CD4-positive, alpha-beta memory T cell (primary cell): ENCODE results near the gene SCAPER. TPM values are rescaled to one million over a fixed set of nuclear protein-coding genes. Genes with fewer than 3 reads are reported as not detected.

Experiments used
- CTCF ChIA-PET: fragments of 350-600 bp; sonication (Branson Sonifier 250); formaldehyde crosslinking; loops from one replicate; lab custom pipeline; 2021; ENCODE audit warnings: inconsistent platforms; ENCODE audit not compliant: partially characterized antibody; lab: Charles Lee
- POLR2A ChIA-PET: fragments of 350-600 bp; sonication (Branson Sonifier 250); formaldehyde crosslinking; loops from one replicate; lab custom pipeline; 2021; ENCODE audit not compliant: partially characterized antibody; lab: Charles Lee
- DNase-seq, 5 donors: peaks; one replicate each; pipeline versions ENCODE4 v3.0.0 to v3.0.0-alpha.2; 2020 to 2022; ENCODE audit warnings: mixed read lengths in 1 of 5
- H3K27ac ChIP-seq: one replicate; pipeline ENCODE4 v1.7.0; 2013; ENCODE audit warnings: low read depth, low read length
- H3K27me3 ChIP-seq: 2 replicates; pipeline ENCODE4 v1.7.0; 2013; ENCODE audit warnings: mild to moderate bottlenecking, low read length, moderate library complexity; ENCODE audit not compliant: insufficient read depth
- H3K36me3 ChIP-seq: 2 replicates; pipeline ENCODE4 v1.7.0; 2013; ENCODE audit warnings: mild to moderate bottlenecking, low read length, moderate library complexity; ENCODE audit not compliant: insufficient read depth
- H3K4me1 ChIP-seq: 2 replicates; pipeline ENCODE4 v1.7.0; 2013; ENCODE audit warnings: mild to moderate bottlenecking, low read length, moderate library complexity; ENCODE audit not compliant: insufficient read depth
- H3K4me3 ChIP-seq, 2 donors: one replicate each; pipeline ENCODE4 v1.7.0; 2013; ENCODE audit warnings: low read length in 2 of 2, mild to moderate bottlenecking in 1 of 2
- H3K9me3 ChIP-seq, 2 donors: one replicate each; pipeline ENCODE4 v1.7.0; 2013; ENCODE audit warnings: low read length in 2 of 2, control low read depth in 1 of 2; ENCODE audit not compliant: control insufficient read depth in 1 of 2
- H3K27ac Mint-ChIP-seq, 7 donors: one replicate each; pipeline ENCODE4 v1.8.0; 2020 to 2021; ENCODE audit warnings: mixed read lengths in 7 of 7, mild to moderate bottlenecking in 6 of 7, inconsistent platforms in 3 of 7, moderate library complexity in 3 of 7
- H3K27me3 Mint-ChIP-seq, 2 donors: one replicate each; pipeline ENCODE4 v1.8.0; 2020 to 2021; ENCODE audit warnings: mixed read lengths in 2 of 2
- H3K36me3 Mint-ChIP-seq, 2 donors: one replicate each; pipeline ENCODE4 v1.8.0; 2020 to 2021; ENCODE audit warnings: mixed read lengths in 2 of 2, inconsistent platforms in 1 of 2, mild to moderate bottlenecking in 1 of 2
- H3K4me1 Mint-ChIP-seq, 4 donors: one replicate each; pipeline ENCODE4 v1.8.0; 2020 to 2021; ENCODE audit warnings: mixed read lengths in 4 of 4, mild to moderate bottlenecking in 1 of 4
- H3K4me3 Mint-ChIP-seq, 8 donors: one replicate each; pipeline ENCODE4 v1.8.0; 2020 to 2021; ENCODE audit warnings: mixed read lengths in 8 of 8, mild to moderate bottlenecking in 7 of 8, moderate library complexity in 6 of 8, inconsistent platforms in 3 of 8
- H3K9me3 Mint-ChIP-seq, 8 donors: one replicate each; pipeline ENCODE4 v1.8.0; 2020 to 2021; ENCODE audit warnings: mixed read lengths in 8 of 8, mild to moderate bottlenecking in 5 of 8, inconsistent platforms in 3 of 8, moderate library complexity in 1 of 8
- intact Hi-C: fragments of 100-400 bp; cut with micrococcal nuclease; formaldehyde crosslinking; loops from one replicate; pipeline ENCODE4 v1.15.1; 2023
- polyA plus RNA-seq, 2 donors: library from polyadenylated mRNA; unstranded; fragments of 300-500 nt; fragmentation: Illumina TruSeq; gene quantifications; one replicate each; pipeline ENCODE4 v1.2.3, GENCODE V29; 2021
- total RNA-seq, 2 experiments: library from RNA; stranded (reverse); gene quantifications; one replicate each; pipeline ENCODE4 v1.2.3, GENCODE V29; 2021

Gene SCAPER
- total and polyA plus RNA-seq, 4 experiments from 2014 or later: 7.2 to 41.4 (median 34.3) TPM

- H3K4me1 Mint-ChIP-seq: peaks cover 18 to 33% (median 28%) of the 10 kb centered on the region in 4 donors
- Histone ChIP-seq H3K27me3 (no peaks in the 10 kb centered on the region), H3K27ac (peak overlapping the region; percentile 63), H3K4me3 (peak overlapping the region; percentile 28 to 67), H3K9me3 (no peaks in the 10 kb centered on the region), H3K36me3 (no peaks in the 10 kb centered on the region), H3K4me1 (peaks cover 26% of the 10 kb centered on the region)
- H3K4me3 Mint-ChIP-seq: peak overlapping the region; percentile 83 to 92 (median 90)
- POLR2A ChIA-PET: interaction anchor here (0.9 to 3.0 kb wide), 10 partner anchors 10 to 589 kb away, joined by 3 to 29 read pairs (median 8); partner anchors contain the start of genes HMG20A, PSTPIP1, SCAPER and TSPAN3
- H3K27me3 Mint-ChIP-seq: no peaks in the 10 kb centered on the region
- peaks cover 15 to 20% of the 10 kb centered on the region in 2 donors for H3K36me3 Mint-ChIP-seq
- CTCF ChIA-PET: interaction anchor here (1.0 kb wide), 1 partner anchor 63 kb away, joined by 3 read pairs; the partner anchor contains the start of gene PSTPIP1
- H3K9me3 Mint-ChIP-seq: no peaks in the 10 kb centered on the region
- intact Hi-C loops: loop anchor here (5.0 kb wide), 1 partner anchor 90 kb away; no protein-coding TSS in a partner anchor
- peak in 1 of 5 donors; percentile 11 for DNase-seq
- H3K27ac Mint-ChIP-seq: peak overlapping the region; percentile 70 to 95 (median 91)
Measured at GRCh38 chr15:76932135-76932966, 27.2 kb upstream of the SCAPER start.

- H3K4me3 Mint-ChIP-seq: peak within 1 kb of the TSS; percentile 89 to 94 (median 91)
- Histone ChIP-seq H3K9me3 (no peaks in the 10 kb centered on the region), H3K27me3 (no peaks in the 10 kb centered on the region), H3K4me3 (peak within 1 kb of the TSS; percentile 48 to 67), H3K36me3 (no peaks in the 10 kb centered on the region), H3K4me1 (peaks cover 26% of the 10 kb centered on the region), H3K27ac (peak within 1 kb of the TSS; percentile 63)
- intact Hi-C loops: loop anchor here (1.0 to 5.0 kb wide), 3 partner anchors 26 to 91 kb away; partner anchors contain the start of genes PSTPIP1 and SCAPER
- H3K9me3 Mint-ChIP-seq: no peaks in the 10 kb centered on the region
- peak within 1 kb of the TSS; percentile 70 to 95 (median 94) for H3K27ac Mint-ChIP-seq
- CTCF ChIA-PET: interaction anchor here (0.8 to 1.5 kb wide), 6 partner anchors 10 to 92 kb away, joined by 3 to 5 read pairs (median 4); partner anchors contain the start of gene PSTPIP1
- peaks cover 18 to 33% (median 28%) of the 10 kb centered on the region in 4 donors for H3K4me1 Mint-ChIP-seq
- peaks cover 10 to 14% of the 10 kb centered on the region in 2 donors for H3K36me3 Mint-ChIP-seq
- no peaks in the 10 kb centered on the region for H3K27me3 Mint-ChIP-seq
- POLR2A ChIA-PET: interaction anchor here (0.7 to 3.0 kb wide), 16 partner anchors 10 to 864 kb away, joined by 3 to 29 read pairs (median 6); partner anchors contain the start of genes HMG20A, PSTPIP1, SCAPER and TSPAN3
- peak; percentile 89 to 92 (median 91) for DNase-seq
Measured at GRCh38 chr15:76931397-76932134, 26.4 kb upstream of the SCAPER start, which contains the start of gene RCN2. TSS of gene RCN2 (plus strand) at chr15:76931749. CDS start at chr15:76931842, 93 bp downstream.

GRCh38 chr15:76930831-76931396, 25.8 kb upstream of the SCAPER start:
- no peak for DNase-seq
- peaks cover 0 to 2% of the 10 kb centered on the region in 2 donors for H3K27me3 Mint-ChIP-seq
- peaks cover 18 to 33% (median 28%) of the 10 kb centered on the region in 4 donors for H3K4me1 Mint-ChIP-seq
- ChIA-PET CTCF (interaction anchor here (0.8 to 1.5 kb wide), 5 partner anchors 11 to 93 kb away, joined by 4 to 5 read pairs (median 4); no protein-coding TSS in a partner anchor), POLR2A (interaction anchor here (0.7 to 3.0 kb wide), 14 partner anchors 12 to 864 kb away, joined by 3 to 29 read pairs (median 6); partner anchors contain the start of genes PSTPIP1, SCAPER and TSPAN3)
- intact Hi-C loops: loop anchor here (1.0 to 5.0 kb wide), 3 partner anchors 26 to 91 kb away; partner anchors contain the start of genes PSTPIP1 and SCAPER
- H3K9me3 Mint-ChIP-seq: no peaks in the 10 kb centered on the region
- H3K27ac Mint-ChIP-seq: peak overlapping the region; percentile 66 to 95 (median 91)
- no peaks in the 10 kb centered on the region for H3K36me3 ChIP-seq
- no peaks in the 10 kb centered on the region for H3K9me3 ChIP-seq
- no peaks in the 10 kb centered on the region for H3K27me3 ChIP-seq
- H3K4me1 ChIP-seq: peaks cover 26% of the 10 kb centered on the region
- H3K27ac ChIP-seq: peak overlapping the region; percentile 63
- H3K36me3 Mint-ChIP-seq: peaks cover 8 to 12% of the 10 kb centered on the region in 2 donors
- H3K4me3 Mint-ChIP-seq: peak overlapping the region; percentile 81 to 92 (median 90)
- H3K4me3 ChIP-seq: peak overlapping the region; percentile 48 to 67

- peak overlapping the region in 1 of 7 donors; percentile 46 for H3K27ac Mint-ChIP-seq
Measured at GRCh38 chr15:76929011-76929760, 24.0 kb upstream of the SCAPER start.

GRCh38 chr15:76928201-76928600, 23.1 kb upstream of the SCAPER start:
- Mint-ChIP-seq H3K4me1 (peaks cover 11 to 24% (median 17%) of the 10 kb centered on the region in 4 donors), H3K36me3 (peaks cover 0 to 5% of the 10 kb centered on the region in 2 donors), H3K27ac (no peak overlapping the region), H3K9me3 (no peaks in the 10 kb centered on the region), H3K27me3 (peaks cover 3 to 5% of the 10 kb centered on the region in 2 donors), H3K4me3 (no peak overlapping the region)
- H3K9me3 ChIP-seq: no peaks in the 10 kb centered on the region
- no peak overlapping the region for H3K4me3 ChIP-seq
- DNase-seq: no peak
- peaks cover 20% of the 10 kb centered on the region for H3K4me1 ChIP-seq
- intact Hi-C loops: no loop called here
- H3K27me3 ChIP-seq: no peaks in the 10 kb centered on the region
- ChIA-PET POLR2A (no interaction called here), CTCF (no interaction called here)
- no peak overlapping the region for H3K27ac ChIP-seq
- H3K36me3 ChIP-seq: no peaks in the 10 kb centered on the region

More at GRCh38 chr15:76929011-76929760, 24.0 kb upstream of the SCAPER start:
- H3K27me3 ChIP-seq: no peaks in the 10 kb centered on the region
- H3K9me3 ChIP-seq: no peaks in the 10 kb centered on the region
- peaks cover 3 to 5% of the 10 kb centered on the region in 2 donors for H3K36me3 Mint-ChIP-seq
- no peak for DNase-seq
- no peaks in the 10 kb centered on the region for H3K36me3 ChIP-seq
- no peak overlapping the region for H3K27ac ChIP-seq
- intact Hi-C loops: no loop called here
- no peak overlapping the region for H3K4me3 ChIP-seq
- peaks cover 26% of the 10 kb centered on the region for H3K4me1 ChIP-seq
- no peak overlapping the region for H3K4me3 Mint-ChIP-seq
- ChIA-PET CTCF (no interaction called here), POLR2A (no interaction called here)
- H3K27me3 Mint-ChIP-seq: peaks cover 3% of the 10 kb centered on the region in 2 donors
- peaks cover 13 to 26% (median 22%) of the 10 kb centered on the region in 4 donors for H3K4me1 Mint-ChIP-seq
- H3K9me3 Mint-ChIP-seq: no peaks in the 10 kb centered on the region

GRCh38 chr15:76916369-76916768, 11.2 kb upstream of the SCAPER start:
- Mint-ChIP-seq H3K27me3 (peaks cover 3 to 8% of the 10 kb centered on the region in 2 donors), H3K4me1 (no peaks in the 10 kb centered on the region), H3K36me3 (no peaks in the 10 kb centered on the region), H3K4me3 (no peak overlapping the region), H3K27ac (no peak overlapping the region), H3K9me3 (peaks cover 0 to 2% (median 0%) of the 10 kb centered on the region in 8 donors)
- Histone ChIP-seq H3K27me3 (no peaks in the 10 kb centered on the region), H3K4me1 (no peaks in the 10 kb centered on the region), H3K4me3 (no peak overlapping the region), H3K27ac (no peak overlapping the region), H3K9me3 (no peaks in the 10 kb centered on the region), H3K36me3 (no peaks in the 10 kb centered on the region)
- CTCF ChIA-PET: interaction anchor here (0.6 to 1.4 kb wide), 2 partner anchors 14 to 39 kb away, joined by 4 read pairs; no protein-coding TSS in a partner anchor
- DNase-seq: no peak
- intact Hi-C loops: no loop called here
- POLR2A ChIA-PET: interaction anchor here (1.6 kb wide), 1 partner anchor 15 kb away, joined by 7 read pairs; the partner anchor contains the start of gene RCN2
